ENCODE measurements around the gene TM2D3.

DNA sequence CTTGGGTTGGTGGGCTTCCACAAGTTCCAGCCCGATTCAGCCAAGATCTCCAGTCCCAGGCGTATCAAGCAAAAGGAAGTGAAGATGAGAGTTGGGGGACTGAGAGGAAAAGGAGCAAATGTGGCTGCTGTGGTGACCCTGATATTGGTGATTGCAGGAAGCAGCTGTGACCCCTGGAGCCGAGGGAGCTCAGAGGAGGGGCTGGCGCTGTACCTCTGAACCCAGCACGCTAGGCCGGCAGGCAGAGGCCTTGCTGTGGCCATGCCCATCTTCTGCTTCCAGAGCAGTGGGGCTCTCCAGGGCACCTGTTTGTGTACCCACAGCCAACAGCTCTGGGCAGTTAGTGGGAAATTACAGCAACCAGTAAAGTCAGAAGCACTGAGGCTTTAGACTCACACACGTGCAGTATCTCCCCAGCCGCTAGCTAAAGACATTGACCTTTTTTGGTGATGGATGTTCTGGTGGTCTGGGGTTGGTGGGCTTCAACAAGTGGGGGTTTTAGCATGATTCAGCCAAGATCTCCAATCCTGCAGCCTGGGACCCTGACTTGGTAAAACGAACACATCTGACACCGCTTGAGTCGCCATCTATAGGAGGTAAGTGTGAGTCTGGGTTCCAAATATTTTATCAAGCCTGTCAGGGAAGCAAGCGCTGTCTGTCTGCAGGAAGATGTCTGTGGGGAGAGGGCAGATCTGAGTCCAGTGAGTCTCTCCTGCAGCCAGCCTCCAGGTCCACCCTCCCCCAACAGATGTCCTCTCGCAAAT, 33.1 kb downstream of the TM2D3 start:
- TF ChIP-seq, protein P1, sequence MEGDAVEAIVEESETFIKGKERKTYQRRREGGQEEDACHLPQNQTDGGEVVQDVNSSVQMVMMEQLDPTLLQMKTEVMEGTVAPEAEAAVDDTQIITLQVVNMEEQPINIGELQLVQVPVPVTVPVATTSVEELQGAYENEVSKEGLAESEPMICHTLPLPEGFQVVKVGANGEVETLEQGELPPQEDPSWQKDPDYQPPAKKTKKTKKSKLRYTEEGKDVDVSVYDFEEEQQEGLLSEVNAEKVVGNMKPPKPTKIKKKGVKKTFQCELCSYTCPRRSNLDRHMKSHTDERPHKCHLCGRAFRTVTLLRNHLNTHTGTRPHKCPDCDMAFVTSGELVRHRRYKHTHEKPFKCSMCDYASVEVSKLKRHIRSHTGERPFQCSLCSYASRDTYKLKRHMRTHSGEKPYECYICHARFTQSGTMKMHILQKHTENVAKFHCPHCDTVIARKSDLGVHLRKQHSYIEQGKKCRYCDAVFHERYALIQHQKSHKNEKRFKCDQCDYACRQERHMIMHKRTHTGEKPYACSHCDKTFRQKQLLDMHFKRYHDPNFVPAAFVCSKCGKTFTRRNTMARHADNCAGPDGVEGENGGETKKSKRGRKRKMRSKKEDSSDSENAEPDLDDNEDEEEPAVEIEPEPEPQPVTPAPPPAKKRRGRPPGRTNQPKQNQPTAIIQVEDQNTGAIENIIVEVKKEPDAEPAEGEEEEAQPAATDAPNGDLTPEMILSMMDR (conservative IDR thresholded peaks at IDR 0.05; ENCODE audit: low read depth, low read length): no peak
- TF ChIP-seq EZH2 (IDR thresholded peaks at IDR 0.05; ENCODE audit: low read length, unreplicated experiment): no peak
